Measurements from ENCODE around the gene XXYLT1. TPM values are rescaled to one million over a fixed set of nuclear protein-coding genes. Genes with fewer than 3 reads are reported as not detected.

XXYLT1 gene
- total RNA-seq, 1 donor from 2014 or later: 42.9 TPM

DNA sequence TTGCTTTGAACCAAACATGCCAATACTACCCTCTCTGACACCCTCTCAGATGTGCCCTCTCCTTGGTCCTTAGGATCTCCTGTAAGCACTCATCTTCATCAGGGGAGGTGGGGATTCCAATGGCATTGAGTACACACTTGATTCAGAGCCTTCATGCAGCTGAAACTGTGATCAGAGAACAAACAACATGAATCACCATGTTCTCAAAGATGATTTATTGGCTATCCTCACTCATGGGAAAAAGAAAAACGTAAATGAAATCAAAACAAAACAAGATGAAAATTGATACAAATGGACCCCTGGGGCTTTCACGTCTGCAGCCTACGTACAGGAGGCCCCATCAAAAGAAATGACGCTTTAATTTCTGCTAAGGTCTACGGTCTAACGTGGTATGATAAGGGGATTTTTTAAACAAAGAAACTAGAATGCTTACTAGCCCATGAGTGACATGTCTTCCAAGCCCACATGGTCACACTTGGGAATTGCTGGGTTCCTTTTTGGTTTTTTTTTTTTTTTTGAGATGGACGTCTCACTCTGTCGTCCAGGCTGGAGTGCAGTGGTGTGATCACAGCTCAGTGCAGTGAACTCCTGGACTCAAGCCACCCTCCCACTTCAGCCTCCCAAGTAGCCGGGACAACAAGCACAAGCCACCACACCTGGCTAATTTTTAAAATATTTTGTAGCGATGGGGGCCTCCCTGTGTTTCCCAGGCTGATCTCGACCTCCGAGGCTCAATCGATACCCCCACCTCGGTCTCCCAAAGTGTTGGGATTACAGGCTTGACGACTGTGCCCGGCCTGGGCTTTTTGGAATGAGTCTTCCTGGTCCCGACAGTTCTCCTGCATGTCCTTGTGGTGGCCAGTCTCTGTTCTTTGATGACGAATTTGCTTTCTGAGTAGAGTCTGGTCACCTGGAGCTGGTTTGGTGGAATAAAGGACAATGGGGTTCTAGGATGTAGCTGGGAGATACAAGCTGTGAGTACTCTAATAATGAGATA lies 202.6 kb downstream of the XXYLT1 start:
- no peak overlapping the region for H3K4me3 Mint-ChIP-seq
- peaks cover 11% of the 10 kb centered on the region for H3K4me1 Mint-ChIP-seq
- H3K36me3 Mint-ChIP-seq: peaks cover 33% of the 10 kb centered on the region
- no peak for DNase-seq (ENCODE audit: low spot score in 2 of 2, unreplicated experiment in 2 of 2)
- H3K27ac Mint-ChIP-seq: no peak overlapping the region
- no peaks in the 10 kb centered on the region for H3K9me3 Mint-ChIP-seq
- H3K27me3 Mint-ChIP-seq (ENCODE audit: low read depth): no peaks in the 10 kb centered on the region
- TF ChIP-seq, protein P1, sequence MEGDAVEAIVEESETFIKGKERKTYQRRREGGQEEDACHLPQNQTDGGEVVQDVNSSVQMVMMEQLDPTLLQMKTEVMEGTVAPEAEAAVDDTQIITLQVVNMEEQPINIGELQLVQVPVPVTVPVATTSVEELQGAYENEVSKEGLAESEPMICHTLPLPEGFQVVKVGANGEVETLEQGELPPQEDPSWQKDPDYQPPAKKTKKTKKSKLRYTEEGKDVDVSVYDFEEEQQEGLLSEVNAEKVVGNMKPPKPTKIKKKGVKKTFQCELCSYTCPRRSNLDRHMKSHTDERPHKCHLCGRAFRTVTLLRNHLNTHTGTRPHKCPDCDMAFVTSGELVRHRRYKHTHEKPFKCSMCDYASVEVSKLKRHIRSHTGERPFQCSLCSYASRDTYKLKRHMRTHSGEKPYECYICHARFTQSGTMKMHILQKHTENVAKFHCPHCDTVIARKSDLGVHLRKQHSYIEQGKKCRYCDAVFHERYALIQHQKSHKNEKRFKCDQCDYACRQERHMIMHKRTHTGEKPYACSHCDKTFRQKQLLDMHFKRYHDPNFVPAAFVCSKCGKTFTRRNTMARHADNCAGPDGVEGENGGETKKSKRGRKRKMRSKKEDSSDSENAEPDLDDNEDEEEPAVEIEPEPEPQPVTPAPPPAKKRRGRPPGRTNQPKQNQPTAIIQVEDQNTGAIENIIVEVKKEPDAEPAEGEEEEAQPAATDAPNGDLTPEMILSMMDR (IDR thresholded peaks at IDR 0.05; ENCODE audit: unreplicated experiment): no peak

DNA sequence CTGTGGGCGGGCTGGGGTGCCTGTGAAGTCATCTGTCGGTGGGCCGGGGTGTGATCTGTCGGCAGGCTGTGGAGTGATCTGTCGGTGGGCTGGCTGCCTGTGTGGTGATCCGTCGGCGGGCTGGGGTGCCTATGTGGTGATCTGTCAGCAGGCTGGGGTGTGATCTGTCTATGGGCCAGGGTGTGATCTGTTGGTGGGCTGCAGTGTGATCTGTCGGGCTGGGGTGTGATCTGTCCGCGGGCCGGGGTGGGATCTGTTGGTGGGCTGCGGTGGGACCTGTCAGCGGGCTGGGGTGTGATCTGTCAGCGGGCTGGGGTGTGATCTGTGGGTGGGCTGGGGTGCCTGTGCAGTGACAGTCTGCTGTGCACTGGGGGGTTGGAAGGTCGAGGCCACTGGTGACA lies 204.5 kb downstream of the XXYLT1 start:
- Mint-ChIP-seq H3K36me3 (peaks cover 33% of the 10 kb centered on the region), H3K27me3 (ENCODE audit: low read depth) (no peaks in the 10 kb centered on the region), H3K4me1 (peaks cover 14% of the 10 kb centered on the region), H3K9me3 (no peaks in the 10 kb centered on the region), H3K4me3 (no peak overlapping the region), H3K27ac (no peak overlapping the region)
- TF ChIP-seq, protein P1 (IDR thresholded peaks at IDR 0.05; ENCODE audit: unreplicated experiment): no peak
- peak in 1 of 2 experiments; percentile 15 for DNase-seq (ENCODE audit: low spot score in 2 of 2, unreplicated experiment in 2 of 2)

DNA sequence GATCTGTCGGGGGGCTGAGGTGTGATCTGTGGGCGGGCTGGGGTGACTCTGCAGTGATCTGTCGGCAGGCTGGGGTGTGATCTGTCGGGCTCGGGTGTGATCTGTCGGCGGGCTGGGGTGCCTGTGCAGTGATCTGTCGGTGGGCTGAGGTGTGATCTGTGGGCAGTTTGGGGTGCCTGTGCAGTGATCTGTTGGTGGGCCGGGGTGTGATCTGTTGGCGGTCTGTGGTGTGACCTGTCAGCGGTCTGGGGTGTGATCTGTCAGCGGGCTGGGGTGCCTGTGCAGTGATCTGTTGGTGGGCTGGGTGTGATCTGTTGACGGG lies 205.1 kb downstream of the XXYLT1 start:
- DNase-seq (ENCODE audit: low spot score in 2 of 2, unreplicated experiment in 2 of 2): peak in 1 of 2 experiments; percentile 2
- no peak overlapping the region for H3K4me3 Mint-ChIP-seq
- peaks cover 33% of the 10 kb centered on the region for H3K36me3 Mint-ChIP-seq
- no peak overlapping the region for H3K27ac Mint-ChIP-seq
- peaks cover 16% of the 10 kb centered on the region for H3K4me1 Mint-ChIP-seq
- no peaks in the 10 kb centered on the region for H3K9me3 Mint-ChIP-seq
- TF ChIP-seq, protein P1 (IDR thresholded peaks at IDR 0.05; ENCODE audit: unreplicated experiment): no peak
- no peaks in the 10 kb centered on the region for H3K27me3 Mint-ChIP-seq (ENCODE audit: low read depth)

DNA sequence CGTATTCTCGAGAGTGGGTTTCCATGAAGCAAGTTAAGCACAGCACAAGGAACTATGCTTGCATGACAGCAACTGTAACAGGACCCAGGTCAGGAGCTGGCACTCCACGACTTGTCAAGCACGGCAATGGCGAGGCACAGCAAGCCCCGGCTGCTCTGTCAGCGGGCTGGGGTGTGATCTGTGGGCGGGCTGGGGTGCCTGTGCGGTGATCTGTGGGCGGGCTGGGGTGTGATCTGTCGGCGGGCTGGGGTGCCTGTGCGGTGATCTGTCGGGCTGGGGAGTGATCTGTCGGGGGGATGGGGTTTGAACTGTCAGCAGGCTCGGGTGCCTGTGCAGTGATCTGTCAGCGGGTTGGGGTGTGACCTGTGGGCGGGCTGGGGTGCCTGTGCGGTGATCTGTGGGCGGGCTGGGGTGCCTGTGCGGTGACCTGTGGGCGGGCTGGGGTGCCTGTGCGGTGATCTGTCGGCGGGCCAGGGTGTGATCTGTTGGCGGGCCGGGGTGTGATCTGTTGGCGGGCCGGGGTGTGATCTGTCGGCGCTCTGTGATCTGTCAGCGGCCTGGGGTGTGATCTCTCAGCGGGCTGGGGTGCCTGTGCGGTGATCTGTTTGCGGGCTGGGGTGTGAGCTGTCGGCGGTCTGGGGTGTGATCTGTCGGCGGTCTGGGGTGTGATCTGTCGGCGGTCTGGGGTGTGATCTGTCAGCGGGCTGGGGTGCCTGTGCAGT lies 205.7 kb downstream of the XXYLT1 start:
- H3K9me3 Mint-ChIP-seq: no peaks in the 10 kb centered on the region
- H3K27me3 Mint-ChIP-seq (ENCODE audit: low read depth): no peaks in the 10 kb centered on the region
- no peak overlapping the region for H3K4me3 Mint-ChIP-seq
- peaks cover 12% of the 10 kb centered on the region for H3K4me1 Mint-ChIP-seq
- H3K27ac Mint-ChIP-seq: no peak overlapping the region
- TF ChIP-seq, protein P1 (IDR thresholded peaks at IDR 0.05; ENCODE audit: unreplicated experiment): no peak
- H3K36me3 Mint-ChIP-seq: peaks cover 33% of the 10 kb centered on the region
- peak in 1 of 2 experiments; percentile 13 for DNase-seq (ENCODE audit: low spot score in 2 of 2, unreplicated experiment in 2 of 2)

DNA sequence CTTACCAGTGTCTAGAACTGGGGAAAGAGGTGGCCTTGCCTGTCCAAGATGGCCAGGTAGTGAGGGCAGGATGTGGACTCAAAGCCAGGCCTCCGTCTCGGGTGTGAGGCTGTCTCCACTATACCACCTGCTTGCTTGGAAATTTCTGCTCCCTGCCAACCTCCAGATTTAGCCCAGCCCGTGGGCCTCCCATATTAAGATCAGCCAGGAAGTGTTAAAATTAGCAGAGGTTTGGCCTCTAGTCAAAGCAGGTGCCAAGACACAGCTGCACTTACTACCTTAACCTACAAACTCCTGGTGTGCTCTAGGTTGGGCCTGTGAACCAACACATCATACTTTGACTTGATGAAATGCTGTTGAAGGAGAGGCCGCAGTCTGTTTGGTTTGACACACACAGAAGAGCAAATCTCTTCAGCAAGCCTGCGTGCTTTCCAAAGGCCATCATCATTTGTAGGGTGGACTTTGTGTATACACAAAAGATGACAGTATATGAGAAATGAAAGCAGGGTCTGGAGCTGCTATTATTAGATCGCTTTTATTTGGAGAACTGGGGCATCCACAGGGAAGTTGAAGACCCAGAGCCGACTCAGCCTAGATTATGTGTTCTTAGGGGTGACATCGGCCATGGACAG lies 206.5 kb downstream of the XXYLT1 start:
- peaks cover 31% of the 10 kb centered on the region for H3K36me3 Mint-ChIP-seq
- H3K27me3 Mint-ChIP-seq (ENCODE audit: low read depth): no peaks in the 10 kb centered on the region
- H3K9me3 Mint-ChIP-seq: no peaks in the 10 kb centered on the region
- H3K4me1 Mint-ChIP-seq: peaks cover 12% of the 10 kb centered on the region
- no peak overlapping the region for H3K27ac Mint-ChIP-seq
- H3K4me3 Mint-ChIP-seq: no peak overlapping the region
- TF ChIP-seq, protein P1 (IDR thresholded peaks at IDR 0.05; ENCODE audit: unreplicated experiment): no peak
- no peak for DNase-seq (ENCODE audit: low spot score in 2 of 2, unreplicated experiment in 2 of 2)
